ENCODE results near the gene CACNA2D1.

Gene CACNA2D1

GRCh38 chr7:82443547-82444219 lies at the start of gene CACNA2D1:
CACNA2D1 (minus strand) TSS chr7:82443777.
- no peak for DNase-seq (ENCODE audit: low read depth)

DNA sequence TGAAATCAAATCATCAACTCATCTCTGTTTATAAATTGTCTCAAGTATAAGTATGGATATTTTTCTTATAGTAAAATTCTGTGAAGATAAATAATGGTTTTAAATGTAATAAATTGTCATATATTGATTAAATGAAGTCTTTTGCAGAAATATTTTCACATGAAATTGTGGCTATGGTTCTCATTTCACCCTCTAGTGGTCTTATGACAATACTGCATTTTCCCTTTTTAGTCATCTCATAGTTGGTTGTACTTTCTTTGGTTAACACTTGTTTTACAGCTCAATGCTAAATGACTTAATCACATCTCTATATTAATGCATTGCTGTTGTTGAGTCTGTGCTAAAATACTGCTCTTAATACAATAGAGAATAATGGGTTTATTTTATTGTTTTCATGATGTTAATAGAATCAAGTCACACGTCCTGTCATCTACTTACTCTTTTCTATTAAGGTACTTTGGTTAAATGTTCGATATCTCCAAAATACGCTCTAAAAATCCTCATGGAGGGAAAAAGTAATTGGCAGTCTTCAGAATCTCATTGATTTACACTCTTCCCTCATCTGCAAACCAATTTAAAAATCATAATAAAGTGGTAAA lies 38.0 kb upstream of the CACNA2D1 start:
- DNase-seq (ENCODE audit: low read depth): peak; percentile 2

DNA sequence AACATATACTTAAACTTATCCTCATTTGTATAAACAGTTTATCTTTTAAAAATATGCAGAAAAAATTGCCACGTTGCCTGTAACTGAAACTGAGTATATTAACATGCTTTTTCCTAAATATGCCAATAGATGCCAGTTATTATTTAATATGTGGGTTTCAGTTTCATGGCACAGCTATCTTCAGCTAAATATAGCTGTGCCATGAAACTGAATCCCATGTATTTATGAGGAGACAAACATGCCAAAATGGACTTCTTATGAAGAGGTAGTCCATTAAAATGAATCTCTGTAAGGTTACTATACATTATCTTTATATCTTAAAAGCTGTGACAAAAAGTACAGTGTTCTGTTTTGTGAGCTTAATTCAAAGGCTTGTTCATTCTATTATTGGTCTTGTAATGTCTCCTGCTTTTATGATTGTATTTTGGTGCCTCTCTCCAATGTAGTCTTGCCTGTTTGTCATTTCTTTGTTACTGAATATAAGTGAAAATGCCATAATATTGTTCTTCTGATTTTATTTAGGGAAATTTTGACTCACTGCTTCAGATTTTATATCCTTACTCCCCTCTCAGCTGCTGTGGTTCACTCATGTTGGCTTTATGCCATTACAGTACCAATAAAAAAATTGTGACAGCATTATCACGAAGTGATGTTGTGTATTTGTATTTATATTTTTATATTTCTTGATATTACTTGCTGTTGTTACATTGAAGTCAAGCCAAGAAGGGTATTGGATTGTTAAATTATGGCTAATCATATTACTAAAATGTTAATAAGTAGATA lies 34.3 kb upstream of the CACNA2D1 start:
- DNase-seq (ENCODE audit: low read depth): no peak

DNA sequence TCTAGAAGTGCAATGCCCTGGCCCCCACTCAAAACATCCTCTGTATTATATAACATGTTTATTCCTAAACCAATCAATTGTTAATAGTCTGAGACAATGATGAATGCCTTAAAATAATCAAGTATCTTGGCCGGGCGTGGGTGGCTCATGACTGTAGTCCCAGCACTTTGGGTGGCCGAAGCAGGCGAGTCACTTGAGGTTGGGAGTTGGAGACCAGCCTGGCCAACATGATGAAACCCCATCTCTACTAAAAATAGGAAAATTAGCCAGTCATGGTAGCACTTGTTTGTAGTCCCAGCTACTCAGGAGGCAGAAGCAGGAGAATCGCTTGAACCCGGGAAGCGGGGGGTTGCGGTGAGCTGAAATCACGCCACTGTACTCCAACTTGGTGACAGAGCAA lies 29.4 kb upstream of the CACNA2D1 start:
- DNase-seq (ENCODE audit: low read depth): no peak

GRCh38 chr7:82471351-82472020 lies 27.9 kb upstream of the CACNA2D1 start:
- no peak for DNase-seq (ENCODE audit: low read depth)

DNA sequence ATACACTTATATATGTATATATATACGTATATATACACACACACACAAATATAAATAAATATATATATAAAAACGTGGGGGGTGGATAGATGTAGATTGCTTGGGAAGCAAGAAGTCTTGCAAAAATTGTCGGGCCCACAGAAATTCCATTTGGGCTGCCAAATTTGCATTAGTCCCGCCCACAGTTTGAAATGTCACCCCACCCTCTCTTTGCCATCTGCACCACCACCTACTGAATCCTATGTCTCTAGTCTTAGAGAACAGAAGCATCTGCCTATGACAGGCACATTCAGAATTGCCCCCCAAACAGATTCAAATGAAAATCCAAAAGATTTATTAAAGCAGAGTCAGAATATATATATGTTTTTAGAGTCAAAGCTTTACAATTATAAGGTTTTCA lies 25.6 kb upstream of the CACNA2D1 start:
- DNase-seq (ENCODE audit: low read depth): no peak

- DNase-seq (ENCODE audit: low read depth): no peak
Observed at GRCh38 chr7:82468435-82468834, 24.9 kb upstream of the CACNA2D1 start.

DNA sequence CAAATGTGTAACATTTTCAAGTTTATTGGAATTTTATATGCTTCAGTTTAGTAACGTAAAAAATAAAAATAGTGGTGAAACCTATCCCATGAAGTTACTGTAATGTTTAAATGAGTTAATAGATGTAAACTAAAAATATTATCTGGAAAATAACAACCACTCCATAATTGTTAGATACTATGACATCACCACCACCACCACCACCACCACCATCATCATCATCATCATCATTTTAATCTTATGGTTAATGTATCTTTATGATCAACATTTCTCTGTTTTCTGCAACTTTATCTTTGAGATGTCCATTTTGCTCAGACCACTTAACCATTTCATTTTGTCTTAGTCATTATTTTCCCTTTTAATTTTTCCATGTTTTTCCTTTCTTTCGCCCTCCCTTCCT lies 23.4 kb upstream of the CACNA2D1 start:
- no peak for DNase-seq (ENCODE audit: low read depth)

DNA sequence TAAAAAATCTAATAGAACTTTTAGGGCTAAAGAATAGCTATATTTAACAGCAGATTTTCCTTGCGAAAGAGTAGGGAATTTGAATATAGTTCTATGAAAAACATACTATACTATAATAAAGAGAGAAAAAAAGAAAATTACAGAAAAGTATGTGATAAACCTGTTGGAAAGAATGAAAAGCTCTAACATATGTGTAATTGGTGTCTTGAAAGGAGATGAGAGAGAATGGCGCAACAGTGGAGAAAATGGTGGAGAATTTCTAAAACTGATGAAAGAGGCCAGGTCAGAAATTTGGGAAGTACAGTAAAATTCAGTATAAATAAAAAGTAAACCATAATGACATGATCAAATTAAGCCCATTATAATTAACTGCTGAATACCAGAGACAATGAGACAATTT lies 20.8 kb upstream of the CACNA2D1 start:
- DNase-seq (ENCODE audit: low read depth): no peak

DNA sequence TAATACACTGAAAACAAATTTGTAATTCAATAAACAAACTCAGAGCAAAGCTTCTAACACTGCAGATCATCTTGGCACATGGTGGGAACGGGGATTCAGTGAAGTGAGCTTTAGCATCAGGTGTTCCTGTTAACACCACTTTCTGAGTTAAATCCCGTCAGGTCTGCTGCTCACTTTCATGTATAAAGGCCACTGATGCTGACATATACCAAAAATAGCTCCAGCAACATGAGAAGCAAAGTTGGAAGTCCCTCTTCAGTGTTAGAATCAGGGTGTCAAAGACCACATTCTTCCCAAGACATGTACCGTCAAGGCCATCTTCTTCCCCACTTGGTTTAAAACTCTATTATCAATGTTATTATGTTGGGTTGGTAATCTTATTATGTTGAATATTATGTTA lies 11.7 kb upstream of the CACNA2D1 start:
- DNase-seq (ENCODE audit: low read depth): no peak

DNA sequence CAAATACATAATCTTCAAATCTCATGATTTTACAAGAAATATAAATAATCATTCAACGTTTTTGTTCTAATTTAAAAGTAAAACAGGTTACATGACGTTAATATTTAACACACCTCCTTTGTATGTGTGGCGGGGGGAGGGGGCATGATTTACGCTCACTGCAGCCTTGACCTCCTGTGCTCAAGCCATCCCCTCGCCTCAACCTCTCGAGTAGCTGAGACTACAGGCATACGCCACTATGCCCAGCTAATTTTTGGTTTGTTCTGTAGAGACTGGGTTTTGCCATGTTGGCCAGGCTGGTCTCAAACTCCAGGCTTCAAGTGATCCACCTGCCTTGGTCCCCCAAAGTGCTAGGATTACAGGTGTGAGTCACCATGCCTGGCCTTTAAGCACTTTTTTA lies 7.2 kb upstream of the CACNA2D1 start:
- DNase-seq (ENCODE audit: low read depth): no peak

- no peak for DNase-seq (ENCODE audit: low read depth)
Observed at GRCh38 chr7:82449910-82450309, 6.3 kb upstream of the CACNA2D1 start.

GRCh38 chr7:82446897-82447296 lies 3.3 kb upstream of the CACNA2D1 start:
- DNase-seq (ENCODE audit: low read depth): no peak

GRCh38 chr7:82445271-82445670 lies 1.7 kb upstream of the CACNA2D1 start:
- DNase-seq (ENCODE audit: low read depth): no peak

GRCh38 chr7:82444220-82444909 lies 788 bp upstream of the CACNA2D1 start:
- DNase-seq (ENCODE audit: low read depth): no peak

- no peak for DNase-seq (ENCODE audit: low read depth)
Observed at GRCh38 chr7:82443036-82443546, 486 bp downstream of the CACNA2D1 start.

DNA sequence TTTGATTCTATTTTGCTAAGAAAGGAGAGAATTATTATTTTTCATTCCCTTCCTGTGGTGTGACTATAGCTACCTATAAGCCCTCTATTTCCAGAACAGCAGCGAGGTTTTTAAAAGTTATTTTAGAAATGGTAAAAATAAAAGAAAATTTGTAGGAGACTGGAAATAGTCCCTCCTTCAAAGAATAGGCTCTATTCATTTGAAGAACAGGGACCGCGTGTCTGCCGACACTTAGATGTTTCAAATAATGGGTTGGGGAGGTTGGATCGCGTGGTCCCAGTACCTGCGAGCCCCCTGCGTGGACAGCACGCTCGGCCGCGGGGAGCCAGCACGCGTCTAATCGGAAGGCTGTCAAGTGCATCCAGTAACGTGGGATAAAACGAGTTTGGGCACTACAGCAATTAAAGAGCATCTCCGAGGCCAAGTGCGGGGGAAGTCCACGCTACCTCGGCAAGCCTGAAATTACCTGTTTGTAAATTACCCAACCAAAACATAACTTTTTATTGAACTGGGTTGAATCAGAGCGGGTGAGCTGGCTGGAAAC lies 1.0 kb downstream of the CACNA2D1 start:
- DNase-seq (ENCODE audit: low read depth): no peak

GRCh38 chr7:82441669-82442478 lies 1.7 kb downstream of the CACNA2D1 start:
- DNase-seq (ENCODE audit: low read depth): no peak

DNA sequence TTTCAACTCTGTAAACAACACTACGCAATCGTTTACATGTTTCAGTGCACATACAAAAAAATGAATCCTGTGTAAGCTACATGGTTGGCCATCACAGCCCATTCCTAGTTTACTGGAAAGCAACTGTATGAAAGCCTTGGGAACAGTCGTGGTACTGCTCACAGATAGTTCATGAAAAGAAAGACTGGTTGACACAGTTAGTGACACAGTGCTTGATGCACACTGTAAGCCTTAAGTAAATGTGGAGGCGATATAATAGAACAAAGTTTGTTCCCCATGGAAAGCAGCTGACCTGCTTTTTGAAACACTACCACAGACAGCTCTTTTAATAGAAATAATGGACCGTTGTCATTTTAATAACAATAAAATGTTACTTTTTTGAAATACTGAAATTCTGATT lies 5.1 kb downstream of the CACNA2D1 start:
- DNase-seq (ENCODE audit: low read depth): no peak

GRCh38 chr7:82435769-82436168 lies 7.8 kb downstream of the CACNA2D1 start:
- no peak for DNase-seq (ENCODE audit: low read depth)

Data from HS-5 (cell line).